HepG2 (cell line): ENCODE measurements around the gene ESYT1. TPM values are rescaled to one million over a fixed set of nuclear protein-coding genes. Genes with fewer than 3 reads are reported as not detected.

Experiments
- AGO1 ChIP-seq: fragments of 200-400 bp; formaldehyde crosslinking; IDR thresholded peaks from 2 replicates; pipeline ENCODE4 v1.6.1; 2017; ENCODE audit warnings: mild to moderate bottlenecking, low read depth, low read length, moderate library complexity; ENCODE audit not compliant: poor library complexity, severe bottlenecking
- CBX5 ChIP-seq: sonication (generic); formaldehyde crosslinking; IDR thresholded peaks from 2 replicates; pipeline ENCODE4 v1.4.0; 2020; ENCODE audit warnings: missing genetic modification reagents, borderline replicate concordance
- CEBPG ChIP-seq: IDR thresholded peaks from 2 replicates; pipeline ENCODE4 v1.6.1; 2016
- ELF3 ChIP-seq: IDR thresholded peaks from 2 replicates; pipeline ENCODE4 v1.6.1; 2016; ENCODE audit warnings: missing genetic modification reagents, missing compliant biosample characterization
- HBP1 ChIP-seq: IDR thresholded peaks from 2 replicates; pipeline ENCODE4 v1.6.1; 2016; ENCODE audit warnings: low read depth, control low read depth
- HOXA5 ChIP-seq: sonication (generic); formaldehyde crosslinking; IDR thresholded peaks from 2 replicates; pipeline ENCODE4 v1.4.0; 2020; ENCODE audit warnings: missing genetic modification reagents
- MEF2D ChIP-seq: sonication (generic); formaldehyde crosslinking; IDR thresholded peaks from 2 replicates; pipeline ENCODE4 v1.5.1; 2020; ENCODE audit warnings: mild to moderate bottlenecking, missing genetic modification reagents
- PRMT3 ChIP-seq: sonication (generic); formaldehyde crosslinking; IDR thresholded peaks from 2 replicates; pipeline ENCODE4 v1.8.1; 2022; ENCODE audit warnings: low read depth, mild to moderate bottlenecking, moderate library complexity, missing genetic modification reagents, borderline replicate concordance
- TMF1 ChIP-seq: sonication (generic); formaldehyde crosslinking; IDR thresholded peaks from 2 replicates; pipeline ENCODE4 v1.8.1; 2022; ENCODE audit warnings: low read depth, missing genetic modification reagents
- XRCC5 ChIP-seq: fragments of 200-400 bp; formaldehyde crosslinking; optimal IDR thresholded peaks from 2 replicates; pipeline ENCODE3; 2017; ENCODE audit warnings: mild to moderate bottlenecking, low read length
- ZBED4 ChIP-seq: sonication (generic); formaldehyde crosslinking; IDR thresholded peaks from 2 replicates; pipeline ENCODE4 v1.4.0; 2020; ENCODE audit warnings: missing genetic modification reagents, borderline replicate concordance
- ZNF318 ChIP-seq: sonication (generic); formaldehyde crosslinking; IDR thresholded peaks from 2 replicates; pipeline ENCODE4 v1.4.0; 2020; ENCODE audit warnings: mild to moderate bottlenecking, missing genetic modification reagents
- ZNF674 ChIP-seq: sonication (generic); formaldehyde crosslinking; IDR thresholded peaks from 2 replicates; pipeline ENCODE4 v1.5.0; 2020; ENCODE audit warnings: low read depth, mild to moderate bottlenecking, missing genetic modification reagents
- polyA plus RNA-seq, 8 experiments: library from polyadenylated mRNA; depleted of rRNA in 3 of 8; stranded (reverse) in 7 of 8; unstranded in 1 of 8; fragments of >200 nt; fragmentation: Illumina TruSeq in 4 of 8; extraction: Trizol in 4 of 8; gene quantifications; 2 replicates each; pipeline versions ENCODE4 v1.2.1 to v1.2.3, GENCODE V29; 2011 to 2016; ENCODE audit warnings: low read depth in 4 of 8, missing spikeins in 1 of 8, mixed read lengths in 1 of 8; ENCODE audit not compliant: insufficient read depth in 1 of 8
- total RNA-seq, 5 experiments: library from RNA; depleted of rRNA; stranded (reverse); fragments of >200 nt; fragmentation: Illumina TruSeq; extraction: Trizol; gene quantifications; 2 replicates each; pipeline ENCODE4 v1.2.3, GENCODE V29; 2016; ENCODE audit warnings: low read depth in 1 of 5
- TF ChIP-seq, protein P1 (sequence below): IDR thresholded peaks from 2 replicates; pipeline ENCODE4 v1.6.1; 2016; ENCODE audit warnings: mild to moderate bottlenecking, missing biosample characterization, missing genetic modification reagents

The ESYT1 gene
- total and polyA plus RNA-seq, 2 of the 13 experiments (the other 11 are each of a cell fraction or from before 2014, with no cell fraction given): 66.9 to 71.0 TPM

- TF ChIP-seq ZBED4 (CRISPR knock-in tag) (no peak), AGO1 (peak; percentile 51), ELF3 (0 out of 2 replicates have a peak, but pooled peaks have one; percentile 40), MEF2D (CRISPR knock-in tag) (0 out of 2 replicates have a peak, but pooled peaks have one; percentile 33), HBP1 (CRISPR knock-in tag) (peak; percentile 31; the same call in 1 of the 2 replicates), HOXA5 (CRISPR knock-in tag) (0 out of 2 replicates have a peak, but pooled peaks have one; percentile 23), TMF1 (CRISPR knock-in tag) (no peak), CEBPG (CRISPR knock-in tag) (no peak), CBX5 (CRISPR knock-in tag) (peak; percentile 46; the same call in 1 of the 2 replicates), ZNF318 (no peak), PRMT3 (no peak), XRCC5 (peak; percentile 15), ZNF674 (CRISPR knock-in tag) (no peak)
- TF ChIP-seq, protein P1, sequence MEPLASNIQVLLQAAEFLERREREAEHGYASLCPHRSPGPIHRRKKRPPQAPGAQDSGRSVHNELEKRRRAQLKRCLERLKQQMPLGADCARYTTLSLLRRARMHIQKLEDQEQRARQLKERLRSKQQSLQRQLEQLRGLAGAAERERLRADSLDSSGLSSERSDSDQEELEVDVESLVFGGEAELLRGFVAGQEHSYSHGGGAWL (CRISPR knock-in tag): no peak
Measured at GRCh38 chr12:56129206-56129941, 1.3 kb downstream of the ESYT1 start (continued).
